K562 (cell line): ENCODE data around the gene FKBP7. TPM values are rescaled to one million over a fixed set of nuclear protein-coding genes. Genes with fewer than 3 reads are reported as not detected.

Experiments used
- ATF1 ChIP-seq, 2 experiments: fragments of 450-650 bp in 1 of 2; IDR thresholded peaks; 2 replicates each; pipeline ENCODE4 v1.6.1; 2016; ENCODE audit warnings: missing compliant biosample characterization in 1 of 2, missing genetic modification characterization in 1 of 2
- BCL6 ChIP-seq: fragments of 250-450 bp; sonication (Bioruptor Pico); IDR thresholded peaks from 2 replicates; pipeline ENCODE4 v1.4.0; 2020
- ELK1 ChIP-seq: sonication (generic); formaldehyde crosslinking; IDR thresholded peaks from 2 replicates; pipeline ENCODE4 v1.8.1; 2022; ENCODE audit warnings: missing genetic modification reagents
- JUN ChIP-seq, 2 experiments: sonication (generic) in 1 of 2; formaldehyde crosslinking in 1 of 2; IDR thresholded peaks; 2 replicates each; pipeline versions ENCODE4 v1.6.1 to v1.8.0; 2012 to 2022; ENCODE audit warnings: borderline replicate concordance in 2 of 2, mild to moderate bottlenecking in 2 of 2, improper control_type of control experiment in 1 of 2, low read depth in 1 of 2, low read length in 1 of 2, missing genetic modification reagents in 1 of 2
- NFXL1 ChIP-seq: fragments of 450-650 bp; formaldehyde crosslinking; IDR thresholded peaks from 2 replicates; pipeline ENCODE4 v1.4.0; 2021; ENCODE audit warnings: mild to moderate bottlenecking
- PCBP2 ChIP-seq: fragments of 200-400 bp; formaldehyde crosslinking; IDR thresholded peaks from 2 replicates; pipeline ENCODE4 v1.6.1; 2018; ENCODE audit warnings: low read length, low read depth, mild to moderate bottlenecking, moderate library complexity; ENCODE audit not compliant: poor library complexity, severe bottlenecking
- PHTF2 ChIP-seq: fragments of 250-450 bp; sonication (Bioruptor Pico); IDR thresholded peaks from 2 replicates; pipeline ENCODE4 v1.5.0; 2021; ENCODE audit warnings: mild to moderate bottlenecking
- RBM22 ChIP-seq: fragments of 200-400 bp; formaldehyde crosslinking; IDR thresholded peaks from 2 replicates; pipeline ENCODE4 v1.6.1; 2018; ENCODE audit warnings: low read length, low read depth; ENCODE audit not compliant: poor library complexity, severe bottlenecking
- SMARCC2 ChIP-seq: fragments of 450-650 bp; IDR thresholded peaks from 2 replicates; pipeline ENCODE4 v1.6.1; 2017; ENCODE audit warnings: antibody characterized with exemption, moderate library complexity, mild to moderate bottlenecking, low read depth
- SRSF1 ChIP-seq: fragments of 200-400 bp; formaldehyde crosslinking; IDR thresholded peaks from 2 replicates; pipeline ENCODE4 v1.6.1; 2017; ENCODE audit warnings: mild to moderate bottlenecking, low read depth, low read length, moderate library complexity
- SRSF7 ChIP-seq: fragments of 200-400 bp; formaldehyde crosslinking; optimal IDR thresholded peaks from 2 replicates; pipeline ENCODE3; 2017; ENCODE audit warnings: mild to moderate bottlenecking, low read depth, low read length
- VEZF1 ChIP-seq: fragments of 200-800 bp; sonication (Bioruptor generic); IDR thresholded peaks from 2 replicates; pipeline ENCODE4 v1.6.1; 2017; ENCODE audit warnings: missing genetic modification characterization, missing compliant biosample characterization
- ZBTB8A ChIP-seq: fragments of 450-650 bp; IDR thresholded peaks from 2 replicates; pipeline ENCODE4 v1.6.1; 2018; ENCODE audit warnings: mild to moderate bottlenecking, moderate library complexity; ENCODE audit not compliant: partially characterized antibody
- ZKSCAN1 ChIP-seq: fragments of 150-350 bp; IDR thresholded peaks from 2 replicates; pipeline ENCODE4 v1.6.1; 2016; ENCODE audit warnings: low read depth, low read length
- ZNF3 ChIP-seq: fragments of 250-450 bp; sonication (Bioruptor Pico); IDR thresholded peaks from 2 replicates; pipeline ENCODE4 v1.5.0; 2021; ENCODE audit warnings: mild to moderate bottlenecking, moderate library complexity
- polyA plus RNA-seq, 8 experiments: library from polyadenylated mRNA; depleted of rRNA in 4 of 8; stranded (reverse) in 5 of 8; unstranded in 3 of 8; fragments of >200 nt; fragmentation: Nextera tagmentation in 2 of 8; fragmentation: Illumina TruSeq in 1 of 8; extraction: Ambion mirVana in 2 of 8; extraction: Trizol in 1 of 8; gene quantifications; 2 replicates each; pipeline versions ENCODE4 v1.2.1 to v1.2.3, GENCODE V29; 2011 to 2014; ENCODE audit warnings: inconsistent platforms in 1 of 8, missing spikeins in 1 of 8
- total RNA-seq, 7 experiments: library from RNA; depleted of rRNA in 6 of 7; stranded (reverse); fragments of >200 nt in 6 of 7; fragmentation: Illumina TruSeq in 2 of 7; extraction: Trizol in 2 of 7; gene quantifications; 2 replicates each; pipeline versions ENCODE4 v1.2.1 to v1.2.3, GENCODE V29; 2011 to 2021; ENCODE audit warnings: low replicate concordance in 1 of 7
- TF ChIP-seq, protein P1 (sequence below): fragments of 450-650 bp; IDR thresholded peaks from 2 replicates; pipeline ENCODE4 v1.6.1; 2016; ENCODE audit warnings: mild to moderate bottlenecking
- TF ChIP-seq, protein P2 (sequence below): fragments of 450-650 bp; formaldehyde crosslinking; IDR thresholded peaks from 2 replicates; pipeline ENCODE4 v1.4.0; 2022; ENCODE audit warnings: missing genetic modification characterization

FKBP7 gene
- total and polyA plus RNA-seq, 9 of the 15 experiments (the other 6 are each of a cell fraction or from before 2014, with no cell fraction given), result 6.1 to 23.2 (median 19.0) TPM

GRCh38 chr2:178414266-178415247 lies 63.8 kb downstream of the FKBP7 start (continued):
- TF ChIP-seq, protein P1, sequence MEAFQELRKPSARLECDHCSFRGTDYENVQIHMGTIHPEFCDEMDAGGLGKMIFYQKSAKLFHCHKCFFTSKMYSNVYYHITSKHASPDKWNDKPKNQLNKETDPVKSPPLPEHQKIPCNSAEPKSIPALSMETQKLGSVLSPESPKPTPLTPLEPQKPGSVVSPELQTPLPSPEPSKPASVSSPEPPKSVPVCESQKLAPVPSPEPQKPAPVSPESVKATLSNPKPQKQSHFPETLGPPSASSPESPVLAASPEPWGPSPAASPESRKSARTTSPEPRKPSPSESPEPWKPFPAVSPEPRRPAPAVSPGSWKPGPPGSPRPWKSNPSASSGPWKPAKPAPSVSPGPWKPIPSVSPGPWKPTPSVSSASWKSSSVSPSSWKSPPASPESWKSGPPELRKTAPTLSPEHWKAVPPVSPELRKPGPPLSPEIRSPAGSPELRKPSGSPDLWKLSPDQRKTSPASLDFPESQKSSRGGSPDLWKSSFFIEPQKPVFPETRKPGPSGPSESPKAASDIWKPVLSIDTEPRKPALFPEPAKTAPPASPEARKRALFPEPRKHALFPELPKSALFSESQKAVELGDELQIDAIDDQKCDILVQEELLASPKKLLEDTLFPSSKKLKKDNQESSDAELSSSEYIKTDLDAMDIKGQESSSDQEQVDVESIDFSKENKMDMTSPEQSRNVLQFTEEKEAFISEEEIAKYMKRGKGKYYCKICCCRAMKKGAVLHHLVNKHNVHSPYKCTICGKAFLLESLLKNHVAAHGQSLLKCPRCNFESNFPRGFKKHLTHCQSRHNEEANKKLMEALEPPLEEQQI, result peak; percentile 95
- TF ChIP-seq RBM22 (no peak), SRSF7 (no peak), BCL6 (no peak), ZKSCAN1 (no peak), ELK1 (CRISPR knock-in tag) (no peak), SMARCC2 (no peak), SRSF1 (no peak), PHTF2 (CRISPR knock-in tag) (no peak), ZNF3 (no peak), JUN (IDR thresholded peaks at IDR 0.05; ENCODE audit: borderline replicate concordance, low read depth, low read length) (peak; percentile 80; the same call in 1 of the 2 replicates), JUN (CRISPR knock-in tag; IDR thresholded peaks at IDR 0.05; ENCODE audit: borderline replicate concordance) (no peak; the same call in 1 of the 2 replicates), VEZF1 (CRISPR knock-in tag) (no peak), ZBTB8A (no peak), NFXL1 (CRISPR knock-in tag) (no peak), ATF1 (CRISPR knock-in tag; IDR thresholded peaks at IDR 0.05) (no peak), ATF1 (tag; IDR thresholded peaks at IDR 0.05) (no peak; the same call in none of the 2 replicates), PCBP2 (no peak)
- TF ChIP-seq, protein P2, sequence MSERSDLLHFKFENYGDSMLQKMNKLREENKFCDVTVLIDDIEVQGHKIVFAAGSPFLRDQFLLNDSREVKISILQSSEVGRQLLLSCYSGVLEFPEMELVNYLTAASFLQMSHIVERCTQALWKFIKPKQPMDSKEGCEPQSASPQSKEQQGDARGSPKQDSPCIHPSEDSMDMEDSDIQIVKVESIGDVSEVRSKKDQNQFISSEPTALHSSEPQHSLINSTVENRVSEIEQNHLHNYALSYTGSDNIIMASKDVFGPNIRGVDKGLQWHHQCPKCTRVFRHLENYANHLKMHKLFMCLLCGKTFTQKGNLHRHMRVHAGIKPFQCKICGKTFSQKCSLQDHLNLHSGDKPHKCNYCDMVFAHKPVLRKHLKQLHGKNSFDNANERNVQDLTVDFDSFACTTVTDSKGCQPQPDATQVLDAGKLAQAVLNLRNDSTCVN (CRISPR knock-in tag), result no peak
